RWPE1 (cell line): ENCODE measurements around the gene TMEM43.

Experiments
- CTCF ChIA-PET: fragments of 350-600 bp; sonication (Branson Sonifier 250); formaldehyde crosslinking; extraction: SDS; loops from one replicate; lab custom pipeline; 2021; lab: Yijun Ruan, JAX
- POLR2A ChIA-PET: fragments of 400-600 bp; formaldehyde crosslinking; extraction: SDS; loops from one replicate; lab custom pipeline; 2020; ENCODE audit warnings: antibody characterized with exemption; ENCODE audit not compliant: low non-redundant PET; lab: Yijun Ruan, JAX
- DNase-seq: peaks from one replicate; pipeline ENCODE4 v3.0.0; 2012; ENCODE audit warnings: low spot score
- H3K27ac ChIP-seq: fragments of 450-650 bp; 2 replicates; pipeline ENCODE4 v1.5.1; 2017
- CTCF ChIP-seq: fragments of 450-650 bp; conservative IDR thresholded peaks from 2 replicates; pipeline ENCODE4 v1.5.1; 2017; ENCODE audit warnings: low read depth, mild to moderate bottlenecking

Gene TMEM43

GRCh38 chr3:14169435-14169834 is 44.6 kb downstream of the TMEM43 start:
- DNase-seq = no peak
- POLR2A ChIA-PET = no interaction called here
- no peak overlapping the region for H3K27ac ChIP-seq
- TF ChIP-seq CTCF = no peak
- CTCF ChIA-PET = no interaction called here

- H3K27ac ChIP-seq = no peak overlapping the region
- ChIA-PET CTCF (no interaction called here), POLR2A (no interaction called here)
- DNase-seq = no peak
- no peak for TF ChIP-seq CTCF
Measured at GRCh38 chr3:14169871-14170270, 45.0 kb downstream of the TMEM43 start.

- CTCF ChIA-PET = no interaction called here
- no peak for TF ChIP-seq CTCF
- POLR2A ChIA-PET = no interaction called here
- peak; percentile 26 for DNase-seq
- no peak overlapping the region for H3K27ac ChIP-seq
Measured at GRCh38 chr3:14170531-14171159, 45.8 kb downstream of the TMEM43 start.

- TF ChIP-seq CTCF = no peak
- no peak overlapping the region for H3K27ac ChIP-seq
- DNase-seq = no peak
- ChIA-PET CTCF (no interaction called here), POLR2A (no interaction called here)
Measured at GRCh38 chr3:14172496-14172895, 47.6 kb downstream of the TMEM43 start.

- ChIA-PET POLR2A (no interaction called here), CTCF (interaction anchor here (0.6 kb wide), 1 partner anchor 312 kb away, joined by 4 read pairs; no protein-coding TSS in a partner anchor)
- no peak for DNase-seq
- H3K27ac ChIP-seq = no peak overlapping the region
- TF ChIP-seq CTCF = no peak
Measured at GRCh38 chr3:14174483-14174882, 49.6 kb downstream of the TMEM43 start.

- CTCF ChIA-PET = no interaction called here
- no peak overlapping the region for H3K27ac ChIP-seq
- POLR2A ChIA-PET = interaction anchor here (0.6 kb wide), 1 partner anchor 9 kb away, joined by 6 read pairs; no protein-coding TSS in a partner anchor
- DNase-seq = no peak
- TF ChIP-seq CTCF = no peak
Measured at GRCh38 chr3:14175383-14176037, 50.7 kb downstream of the TMEM43 start.
